ENCODE measurements around the gene PRPF40B.
A peak's percentile ranks its signal among the peaks of the same experiment; 100 is the strongest.
"Not testable (repeated sequence)": the region's sequence is repeated elsewhere in the genome, so short reads cannot be mapped to it uniquely, and the experiment has no call there.

The PRPF40B gene

GRCh38 chr12:49623142-49623904, at the start of gene PRPF40B:
TSS of gene PRPF40B (plus strand) at chr12:49623561. CDS start at chr12:49623591, 30 bp downstream.
- peak; percentile 82 for DNase-seq

DNA sequence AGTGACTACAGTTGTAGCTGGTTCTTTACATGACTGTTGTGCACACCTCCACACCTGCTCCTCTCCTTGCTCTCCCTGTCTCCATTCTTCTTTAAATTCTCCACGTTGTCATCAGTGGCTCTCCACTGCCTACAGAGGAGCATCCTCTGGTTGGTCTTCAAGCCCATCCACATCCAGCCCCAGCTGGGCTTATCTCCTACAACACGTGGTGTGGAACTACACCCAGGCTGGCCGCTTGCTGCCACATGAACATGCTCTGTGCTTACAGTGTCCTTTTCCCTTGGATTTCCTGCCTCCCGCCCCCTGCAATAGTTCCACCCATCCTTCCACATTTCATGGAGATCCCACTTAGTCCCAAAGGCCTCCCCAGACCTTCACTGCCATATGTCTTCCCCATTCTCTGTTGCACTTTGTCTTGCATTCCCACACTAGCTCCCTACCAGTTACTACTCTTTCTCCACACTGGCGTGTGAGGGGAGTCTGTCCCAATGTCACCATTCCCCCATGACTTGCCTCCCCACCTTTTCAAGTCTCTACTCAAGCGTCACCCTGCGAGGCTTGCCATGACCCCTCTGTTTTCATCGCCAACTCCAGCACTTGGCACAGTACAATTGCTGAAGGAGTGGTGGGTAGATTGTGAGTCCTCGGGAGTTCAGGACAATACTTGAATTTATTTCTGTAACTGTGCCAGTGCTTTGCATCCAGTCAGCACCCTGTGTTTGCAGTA, 45.6 kb upstream of the PRPF40B start:
- DNase-seq: no peak

- no peak for DNase-seq
Measured at GRCh38 chr12:49578471-49579112, 44.8 kb upstream of the PRPF40B start.

- DNase-seq: peak; percentile 20
Measured at GRCh38 chr12:49580572-49581535, 42.5 kb upstream of the PRPF40B start.

DNA sequence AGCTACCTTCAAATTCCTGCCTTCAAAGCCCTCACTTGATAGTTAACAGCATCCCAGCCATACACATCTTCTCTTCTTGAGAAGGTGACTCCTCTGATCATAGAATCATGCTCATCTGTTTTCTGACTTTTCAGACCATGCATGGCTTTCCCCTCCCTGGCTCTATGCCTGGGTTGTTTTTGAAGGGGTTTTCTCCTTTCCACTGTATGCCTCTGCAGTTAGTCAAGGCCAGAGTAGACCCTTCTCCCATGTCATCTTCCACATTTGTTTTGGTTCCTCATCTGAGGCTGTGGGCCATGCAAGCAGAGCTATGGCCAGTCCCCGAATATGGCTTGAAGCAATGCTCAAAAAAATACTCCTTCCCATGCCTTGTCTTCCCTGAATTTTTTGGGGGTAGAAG, 41.2 kb upstream of the PRPF40B start:
- DNase-seq: no peak

DNA sequence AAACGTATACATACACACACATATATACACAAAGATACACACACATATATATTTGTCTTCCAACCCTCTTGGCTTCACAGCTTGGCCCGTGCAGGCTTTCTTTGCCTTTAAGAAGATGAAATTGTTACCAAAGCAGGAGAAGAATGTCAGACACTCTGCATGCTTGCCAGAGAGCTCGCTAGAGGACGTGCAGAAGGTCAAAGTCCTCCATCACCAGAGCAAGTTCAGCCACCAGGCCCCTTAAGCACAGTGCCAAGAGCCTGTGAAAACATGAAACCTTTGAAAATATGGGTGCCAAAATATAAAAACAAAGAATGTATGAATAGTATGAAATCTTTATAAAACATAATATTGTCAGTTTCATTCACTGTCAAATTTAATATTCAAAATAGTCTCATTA, 40.5 kb upstream of the PRPF40B start:
- no peak for DNase-seq

DNA sequence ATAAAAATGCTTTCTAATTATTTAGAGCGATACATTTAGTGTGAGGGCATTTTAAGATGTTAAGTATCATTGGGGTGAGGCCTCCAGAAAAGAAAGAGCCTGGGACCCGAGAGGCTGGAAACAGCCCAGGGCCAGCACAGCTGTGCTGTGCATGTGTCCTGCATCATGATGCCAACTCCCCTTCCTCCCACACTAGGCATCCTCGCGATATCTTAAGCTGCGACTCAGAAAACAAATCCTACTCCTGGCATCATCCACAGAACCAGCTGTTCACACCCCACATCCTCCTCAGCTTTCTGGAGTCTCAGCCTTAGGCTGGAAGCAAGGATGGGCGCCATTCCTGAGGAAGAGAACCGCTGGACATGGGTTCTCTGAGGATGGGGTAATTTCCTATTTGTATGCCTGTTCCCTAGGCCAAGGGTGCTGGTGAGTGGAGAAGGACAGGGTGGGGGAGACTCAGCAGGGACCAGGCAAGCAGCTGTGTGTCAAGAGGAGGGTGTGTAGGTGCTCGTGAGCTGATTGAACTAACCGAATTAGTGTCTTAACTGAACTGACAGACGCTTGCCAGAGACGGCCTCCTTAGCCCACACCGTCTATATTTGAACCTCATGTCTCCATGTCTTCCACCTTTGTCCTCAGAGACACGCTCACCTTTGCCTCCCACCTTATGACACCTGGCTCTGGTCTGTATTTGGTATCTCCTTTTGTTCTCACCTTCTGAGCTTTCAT, 39.8 kb upstream of the PRPF40B start:
- DNase-seq: no peak

GRCh38 chr12:49584591-49584990, 38.8 kb upstream of the PRPF40B start:
- no peak for DNase-seq

- no peak for DNase-seq
Measured at GRCh38 chr12:49585477-49586459, 37.6 kb upstream of the PRPF40B start.

- no peak for DNase-seq
Measured at GRCh38 chr12:49587174-49587908, 36.0 kb upstream of the PRPF40B start.

GRCh38 chr12:49588281-49588680, 35.1 kb upstream of the PRPF40B start:
- no peak for DNase-seq

DNA sequence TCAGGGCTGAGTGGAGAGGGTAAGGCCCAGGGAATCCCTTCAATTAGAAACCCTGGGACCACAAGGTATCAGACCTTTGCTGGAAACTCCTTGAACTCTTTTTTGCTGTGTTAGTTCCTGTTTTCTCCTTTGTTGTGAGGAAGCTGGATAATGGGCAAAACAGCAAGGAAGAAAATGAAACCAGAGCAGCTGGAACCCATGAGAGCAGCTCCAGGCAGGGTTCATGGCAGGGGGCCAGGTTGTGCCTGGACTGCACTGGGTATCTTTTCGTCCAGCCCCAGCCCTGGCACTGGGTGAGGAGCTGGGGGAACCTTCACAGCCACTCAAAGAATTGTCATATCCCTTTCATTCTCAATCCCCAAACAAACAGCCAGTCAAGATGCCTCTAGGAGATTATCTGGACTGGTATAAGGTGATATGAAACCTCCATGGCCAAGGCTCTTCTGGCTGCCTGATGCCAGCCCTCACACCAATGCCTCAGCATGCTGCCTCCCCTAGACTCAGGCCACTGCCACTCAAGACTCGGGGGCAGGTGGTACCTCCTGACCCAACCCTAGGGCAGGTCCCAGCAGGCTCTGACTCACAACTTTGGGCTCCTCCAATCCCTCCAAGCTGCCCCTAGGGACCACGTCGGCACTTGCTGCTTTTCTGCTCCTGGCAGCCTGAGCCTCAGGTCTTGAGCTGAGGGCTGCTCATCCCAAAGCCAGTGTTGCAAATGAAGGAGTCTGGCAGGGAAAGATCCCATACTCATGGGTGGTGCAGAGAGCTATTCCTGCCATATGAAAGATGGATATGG, 34.4 kb upstream of the PRPF40B start:
- no peak for DNase-seq

- DNase-seq: no peak
Measured at GRCh38 chr12:49598527-49598926, 24.8 kb upstream of the PRPF40B start.

- no peak for DNase-seq
Measured at GRCh38 chr12:49599961-49600360, 23.4 kb upstream of the PRPF40B start.

- DNase-seq: no peak
Measured at GRCh38 chr12:49603721-49604120, 19.6 kb upstream of the PRPF40B start.

DNA sequence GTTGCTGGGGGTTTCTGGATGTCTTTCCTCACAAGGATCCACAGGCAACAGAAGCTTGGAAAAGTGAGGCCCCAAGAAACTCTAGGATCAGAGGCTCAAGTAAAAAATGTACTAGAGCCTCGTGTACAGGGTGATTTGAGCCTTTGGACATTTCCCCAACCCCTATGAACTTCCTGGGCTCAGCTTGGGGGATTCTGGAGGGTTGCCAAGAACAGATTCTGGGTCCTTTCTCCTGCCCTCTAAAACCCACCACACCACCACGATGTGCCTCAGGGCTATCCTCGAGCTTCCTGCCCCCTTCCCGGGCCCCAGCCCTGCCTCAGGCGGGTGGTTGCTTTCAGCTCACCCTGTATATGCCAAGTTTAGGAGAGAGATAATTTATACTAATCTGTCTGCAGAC, 18.5 kb upstream of the PRPF40B start:
- no peak for DNase-seq

DNA sequence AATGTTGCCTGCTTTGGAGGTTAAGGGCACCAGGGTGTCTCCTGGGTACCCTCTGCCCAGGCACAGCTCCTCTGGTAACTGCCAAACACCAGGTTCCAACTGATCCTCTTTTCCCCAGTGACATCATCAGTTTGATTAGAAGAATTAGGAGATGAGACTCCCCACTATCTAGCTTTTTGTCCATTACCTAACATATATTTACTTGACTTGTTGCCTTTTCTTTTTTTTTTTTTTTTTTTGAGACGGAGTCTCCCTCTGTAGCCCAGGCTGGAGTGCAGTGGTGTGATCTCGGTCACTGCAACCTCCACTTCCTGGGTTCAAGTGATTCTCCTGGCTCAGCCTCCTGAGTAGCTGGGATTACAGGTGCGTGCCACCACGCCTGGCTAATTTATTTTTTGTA, 17.8 kb upstream of the PRPF40B start, which contains the start of gene FAM186B:
Gene FAM186B, minus strand, starts transcription at position 101 of the 400 bp plus-strand sequence. CDS start 162 bp downstream, outside the sequence.
- DNase-seq: not testable (repeated sequence)

DNA sequence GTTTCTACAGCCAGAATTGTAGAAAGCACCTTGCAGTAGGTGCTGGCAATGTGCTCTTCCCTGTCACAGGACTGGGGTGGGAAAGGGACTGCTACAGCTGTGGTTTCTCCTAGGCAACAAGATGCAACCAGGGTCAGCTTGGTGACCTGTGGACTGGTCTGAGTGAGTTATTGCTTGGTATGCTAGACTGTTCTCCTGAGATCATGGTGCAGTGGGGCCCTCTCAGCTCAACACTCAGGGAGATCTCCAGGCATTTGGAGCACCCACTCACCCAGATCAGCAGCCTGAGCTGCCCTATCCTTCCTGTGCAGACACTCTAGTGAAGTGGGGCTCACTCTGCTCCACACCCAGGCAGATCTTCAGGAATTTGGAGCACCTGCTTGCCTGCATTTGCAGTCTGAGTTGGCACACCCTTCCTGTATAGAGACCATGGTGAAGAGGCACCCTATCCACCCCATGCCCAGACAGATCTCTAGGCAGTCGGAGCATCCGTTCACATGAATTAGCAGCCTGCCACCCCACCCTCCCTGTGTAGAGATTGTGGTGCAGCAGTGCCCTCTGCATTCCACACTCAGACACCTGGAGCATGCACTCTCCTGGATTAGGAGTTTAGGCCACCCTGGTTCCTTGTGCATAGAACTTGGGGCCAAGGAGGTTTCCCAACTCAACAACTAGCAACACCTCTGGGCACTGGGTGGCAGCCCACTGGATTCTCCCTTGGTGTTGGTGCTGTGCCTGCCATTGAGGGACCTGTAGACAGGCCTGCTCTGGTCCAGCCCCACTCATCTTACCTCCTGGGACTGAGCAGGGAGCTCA, 14.1 kb upstream of the PRPF40B start:
- no peak for DNase-seq
